Upper lobe of left lung (tissue), 6 donors: ENCODE results near the gene MAGEA4. TPM values are rescaled to one million over a fixed set of nuclear protein-coding genes. Genes with fewer than 3 reads are reported as not detected.

Experiments
- ATAC-seq, 2 donors: fragments of 200-7000 bp; cut with Tn5 transposase; one replicate each; pipeline ENCODE4 v1.9.1; 2022; ENCODE audit warnings: mild to moderate bottlenecking in 2 of 2, moderate library complexity in 2 of 2; ENCODE audit not compliant: low FRiP score in 2 of 2
- DNase-seq, 2 donors: peaks; one replicate each; pipeline ENCODE4 v3.0.0-alpha.2; 2019 to 2020
- H3K27ac ChIP-seq, 4 donors: fragments of 200-600 bp; sonication (generic); one replicate each; pipeline ENCODE4 v1.5.1; 2016 to 2019
- H3K27me3 ChIP-seq, 4 donors: fragments of 200-600 bp; sonication (generic); one replicate each; pipeline ENCODE4 v1.5.1; 2017 to 2019
- H3K36me3 ChIP-seq, 4 donors: fragments of 200-600 bp; sonication (generic); one replicate each; pipeline ENCODE4 v1.5.1; 2016 to 2019
- H3K4me1 ChIP-seq, 4 donors: fragments of 200-600 bp; sonication (generic); one replicate each; pipeline ENCODE4 v1.5.1; 2018 to 2019
- H3K4me3 ChIP-seq, 4 donors: fragments of 200-600 bp; sonication (generic); one replicate each; pipeline ENCODE4 v1.5.1; 2017 to 2019; ENCODE audit warnings: mild to moderate bottlenecking in 2 of 4, moderate library complexity in 1 of 4
- H3K9me3 ChIP-seq, 4 donors: fragments of 200-600 bp; sonication (generic); one replicate each; pipeline ENCODE4 v1.5.1; 2018 to 2019
- EP300 ChIP-seq, 4 donors: sonication (generic); formaldehyde crosslinking; IDR thresholded peaks; one replicate each; pipeline ENCODE4 v1.5.1; 2017; ENCODE audit warnings: antibody characterized with exemption in 4 of 4, control low read depth in 2 of 4
- POLR2A ChIP-seq, 4 donors: fragments of 450-650 bp; IDR thresholded peaks; one replicate each; pipeline ENCODE4 v1.5.1; 2016 to 2017; ENCODE audit warnings: antibody characterized with exemption in 4 of 4, mild to moderate bottlenecking in 2 of 4
- POLR2AphosphoS5 ChIP-seq, 2 donors: sonication (generic); formaldehyde crosslinking; IDR thresholded peaks; one replicate each; pipeline ENCODE4 v1.5.1; 2017; ENCODE audit warnings: antibody characterized with exemption in 2 of 2
- WGBS, 2 donors: methylation state at CpG; one replicate each; pipeline ENCODE4 v1.1.5; 2017 to 2018; 5-methylcytosine and 5-hydroxymethylcytosine counted together
- total RNA-seq, 6 donors: library from RNA; depleted of rRNA in 4 of 6; stranded (reverse); fragments of >200 nt in 4 of 6; gene quantifications; one replicate each; pipeline versions ENCODE4 v1.1.0 to v1.2.1, GENCODE V29; 2016 to 2021
- TF ChIP-seq, protein P1 (sequence below), 6 experiments: fragments of 450-650 bp in 4 of 6; fragments of 200-600 bp in 2 of 6; sonication (generic) in 2 of 6; IDR thresholded peaks; one replicate each; pipeline ENCODE4 v1.5.1; 2016 to 2019; ENCODE audit warnings: antibody characterized with exemption in 6 of 6
- donor health status: DM: no; HTN: no; CAD: no; lungs with moderate emphysema.
- donor health status: DM: no; HTN: yes; CAD: no; lungs with severe emphysema.

Gene MAGEA4
- total RNA-seq, 6 donors from 2014 or later = not detected

- no peak overlapping the region for H3K27ac ChIP-seq
- 74 to 76% methylated on average over 2 to 6 of the region's 6 CpGs for WGBS, 2 donors
- no peaks in the 10 kb centered on the region for H3K27me3 ChIP-seq
- ATAC-seq = no peak
- no peaks in the 10 kb centered on the region for H3K36me3 ChIP-seq
- no peak for DNase-seq
- no peaks in the 10 kb centered on the region for H3K4me1 ChIP-seq
- TF ChIP-seq EP300 (IDR thresholded peaks at IDR 0.05) = no peak
- no peak for TF ChIP-seq POLR2A (IDR thresholded peaks at IDR 0.05)
- TF ChIP-seq, protein P1, sequence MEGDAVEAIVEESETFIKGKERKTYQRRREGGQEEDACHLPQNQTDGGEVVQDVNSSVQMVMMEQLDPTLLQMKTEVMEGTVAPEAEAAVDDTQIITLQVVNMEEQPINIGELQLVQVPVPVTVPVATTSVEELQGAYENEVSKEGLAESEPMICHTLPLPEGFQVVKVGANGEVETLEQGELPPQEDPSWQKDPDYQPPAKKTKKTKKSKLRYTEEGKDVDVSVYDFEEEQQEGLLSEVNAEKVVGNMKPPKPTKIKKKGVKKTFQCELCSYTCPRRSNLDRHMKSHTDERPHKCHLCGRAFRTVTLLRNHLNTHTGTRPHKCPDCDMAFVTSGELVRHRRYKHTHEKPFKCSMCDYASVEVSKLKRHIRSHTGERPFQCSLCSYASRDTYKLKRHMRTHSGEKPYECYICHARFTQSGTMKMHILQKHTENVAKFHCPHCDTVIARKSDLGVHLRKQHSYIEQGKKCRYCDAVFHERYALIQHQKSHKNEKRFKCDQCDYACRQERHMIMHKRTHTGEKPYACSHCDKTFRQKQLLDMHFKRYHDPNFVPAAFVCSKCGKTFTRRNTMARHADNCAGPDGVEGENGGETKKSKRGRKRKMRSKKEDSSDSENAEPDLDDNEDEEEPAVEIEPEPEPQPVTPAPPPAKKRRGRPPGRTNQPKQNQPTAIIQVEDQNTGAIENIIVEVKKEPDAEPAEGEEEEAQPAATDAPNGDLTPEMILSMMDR (IDR thresholded peaks at IDR 0.05) = no peak
- no peak for TF ChIP-seq POLR2AphosphoS5 (IDR thresholded peaks at IDR 0.05)
- H3K4me3 ChIP-seq = no peak overlapping the region
- no peaks in the 10 kb centered on the region for H3K9me3 ChIP-seq
These were observed 7.8 kb downstream of the MAGEA4 start for GRCh38 chrX:151920530-151920929.

DNA sequence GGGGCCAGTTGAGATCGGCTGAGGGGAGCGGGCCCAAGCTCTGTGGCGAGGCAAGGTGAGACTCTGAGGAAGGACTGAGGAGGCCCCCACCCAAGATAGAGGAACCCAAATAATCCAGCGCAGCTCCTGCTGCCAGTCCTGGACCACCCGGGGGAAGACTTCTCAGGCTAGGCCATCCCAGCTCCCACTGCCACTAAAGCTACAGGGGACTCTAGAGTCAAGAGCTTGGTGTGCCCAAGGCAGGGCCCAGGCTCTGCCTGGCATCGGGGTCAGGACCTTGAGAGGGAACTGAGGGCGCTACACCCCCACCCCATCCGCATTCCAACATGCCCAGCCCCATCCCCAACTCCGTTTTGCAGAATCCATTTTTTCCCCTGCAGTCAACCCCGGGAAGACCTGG is 8.6 kb downstream of the MAGEA4 start:
- Histone ChIP-seq H3K27ac (no peak overlapping the region), H3K4me3 (no peak overlapping the region), H3K36me3 (no peaks in the 10 kb centered on the region), H3K4me1 (no peaks in the 10 kb centered on the region), H3K9me3 (no peaks in the 10 kb centered on the region), H3K27me3 (no peaks in the 10 kb centered on the region)
- no peak for DNase-seq
- peak in 1 of 2 donors; percentile 22 for ATAC-seq
- TF ChIP-seq, protein P1 (IDR thresholded peaks at IDR 0.05) = no peak
- TF ChIP-seq POLR2A (IDR thresholded peaks at IDR 0.05) = no peak
- no peak for TF ChIP-seq EP300 (IDR thresholded peaks at IDR 0.05)
- no peak for TF ChIP-seq POLR2AphosphoS5 (IDR thresholded peaks at IDR 0.05)
- 86 to 100% methylated on average over 2 to 10 of the region's 10 CpGs for WGBS, 2 donors

DNA sequence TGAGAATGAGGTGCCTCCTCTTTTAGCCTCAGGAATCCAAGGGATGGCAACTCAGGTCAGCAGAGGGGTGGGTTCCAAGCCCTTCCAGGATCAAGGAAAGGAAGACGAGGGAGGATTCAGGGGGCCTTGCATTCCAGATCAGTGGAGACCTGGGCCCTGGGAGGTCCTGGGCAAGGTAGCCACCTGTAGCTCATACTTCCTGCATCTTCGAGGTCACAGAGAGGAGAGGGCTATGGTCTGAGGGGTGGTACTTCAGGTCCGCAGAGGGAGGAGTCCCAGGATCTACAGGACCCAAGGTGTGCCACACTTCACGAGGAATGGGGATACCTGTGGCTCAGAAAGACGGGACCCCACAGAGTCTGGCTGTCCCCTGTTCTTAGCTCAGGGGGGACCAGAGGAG is 9.2 kb downstream of the MAGEA4 start:
- Histone ChIP-seq H3K9me3 (no peaks in the 10 kb centered on the region), H3K27ac (no peak overlapping the region), H3K4me3 (no peak overlapping the region), H3K4me1 (no peaks in the 10 kb centered on the region), H3K27me3 (no peaks in the 10 kb centered on the region), H3K36me3 (no peaks in the 10 kb centered on the region)
- TF ChIP-seq, protein P1 (IDR thresholded peaks at IDR 0.05) = no peak
- TF ChIP-seq EP300 (IDR thresholded peaks at IDR 0.05) (no peak), POLR2A (IDR thresholded peaks at IDR 0.05) (no peak), POLR2AphosphoS5 (IDR thresholded peaks at IDR 0.05) (no peak)
- ATAC-seq = no peak
- 60 to 79% methylated on average over 1 to 5 of the region's 5 CpGs for WGBS, 2 donors
- no peak for DNase-seq

GRCh38 chrX:151922692-151923091 is 10.0 kb downstream of the MAGEA4 start:
- no peaks in the 10 kb centered on the region for H3K4me1 ChIP-seq
- no peaks in the 10 kb centered on the region for H3K27me3 ChIP-seq
- TF ChIP-seq POLR2AphosphoS5 (IDR thresholded peaks at IDR 0.05) (no peak), POLR2A (IDR thresholded peaks at IDR 0.05) (no peak), EP300 (IDR thresholded peaks at IDR 0.05) (no peak)
- TF ChIP-seq, protein P1 (IDR thresholded peaks at IDR 0.05) = no peak
- WGBS, 2 donors = 92 to 97% methylated on average over 5 of the region's 5 CpGs
- H3K36me3 ChIP-seq = no peaks in the 10 kb centered on the region
- DNase-seq (no peak), ATAC-seq (no peak)
- H3K27ac ChIP-seq = no peak overlapping the region
- H3K9me3 ChIP-seq = no peaks in the 10 kb centered on the region
- H3K4me3 ChIP-seq = no peak overlapping the region

DNA sequence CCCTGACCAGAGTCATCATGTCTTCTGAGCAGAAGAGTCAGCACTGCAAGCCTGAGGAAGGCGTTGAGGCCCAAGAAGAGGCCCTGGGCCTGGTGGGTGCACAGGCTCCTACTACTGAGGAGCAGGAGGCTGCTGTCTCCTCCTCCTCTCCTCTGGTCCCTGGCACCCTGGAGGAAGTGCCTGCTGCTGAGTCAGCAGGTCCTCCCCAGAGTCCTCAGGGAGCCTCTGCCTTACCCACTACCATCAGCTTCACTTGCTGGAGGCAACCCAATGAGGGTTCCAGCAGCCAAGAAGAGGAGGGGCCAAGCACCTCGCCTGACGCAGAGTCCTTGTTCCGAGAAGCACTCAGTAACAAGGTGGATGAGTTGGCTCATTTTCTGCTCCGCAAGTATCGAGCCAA is 11.0 kb downstream of the MAGEA4 start:
- H3K9me3 ChIP-seq = no peaks in the 10 kb centered on the region
- H3K4me1 ChIP-seq = no peaks in the 10 kb centered on the region
- no peak overlapping the region for H3K27ac ChIP-seq
- TF ChIP-seq, protein P1 (IDR thresholded peaks at IDR 0.05) = no peak
- TF ChIP-seq POLR2A (IDR thresholded peaks at IDR 0.05) (no peak), POLR2AphosphoS5 (IDR thresholded peaks at IDR 0.05) (no peak), EP300 (IDR thresholded peaks at IDR 0.05) (no peak)
- no peaks in the 10 kb centered on the region for H3K27me3 ChIP-seq
- no peak overlapping the region for H3K4me3 ChIP-seq
- H3K36me3 ChIP-seq = no peaks in the 10 kb centered on the region
- WGBS, 2 donors = 90 to 92% methylated on average over 4 to 6 of the region's 6 CpGs
- DNase-seq = no peak
- no peak for ATAC-seq
